H9 (cell line): ENCODE results near the gene OR56A1. TPM values are rescaled to one million over a fixed set of nuclear protein-coding genes. Genes with fewer than 3 reads are reported as not detected.

Experiments
- DNase-seq: peaks from one replicate; pipeline ENCODE4 v3.0.0-alpha.2; 2017
- H2AFZ ChIP-seq: one replicate; pipeline ENCODE4 v1.6.1; 2013; ENCODE audit warnings: mild to moderate bottlenecking, low read length, control low read depth, moderate library complexity
- H2AK5ac ChIP-seq: 2 replicates; pipeline ENCODE4 v1.6.1; 2013; ENCODE audit warnings: low read length, control low read depth, mixed read lengths; ENCODE audit not compliant: insufficient read length
- H2BK120ac ChIP-seq: one replicate; pipeline ENCODE4 v1.6.1; 2013; ENCODE audit warnings: low read depth, mild to moderate bottlenecking, low read length, control low read depth, inconsistent platforms; ENCODE audit not compliant: poor library complexity, severe bottlenecking
- H2BK12ac ChIP-seq: 2 replicates; pipeline ENCODE4 v1.6.1; 2013; ENCODE audit warnings: low read length, control low read depth, mixed read lengths, low read depth; ENCODE audit not compliant: insufficient read length
- H2BK15ac ChIP-seq: 2 replicates; pipeline ENCODE4 v1.6.1; 2013; ENCODE audit warnings: low read depth, low read length, control low read depth
- H2BK20ac ChIP-seq: one replicate; pipeline ENCODE4 v1.6.1; 2013; ENCODE audit warnings: low read depth, mild to moderate bottlenecking, low read length, control low read depth, inconsistent platforms; ENCODE audit not compliant: poor library complexity, severe bottlenecking
- H2BK5ac ChIP-seq: 2 replicates; pipeline ENCODE4 v1.6.1; 2013; ENCODE audit warnings: low read length, control low read depth, mixed read lengths; ENCODE audit not compliant: insufficient read length
- H3K14ac ChIP-seq: 2 replicates; pipeline ENCODE4 v1.6.1; 2013; ENCODE audit warnings: low read length, control low read depth; ENCODE audit not compliant: insufficient read depth
- H3K18ac ChIP-seq: 2 replicates; pipeline ENCODE4 v1.6.1; 2013; ENCODE audit warnings: low read depth, mild to moderate bottlenecking, mixed read lengths, low read length, control low read depth; ENCODE audit not compliant: insufficient read length
- H3K23ac ChIP-seq: 2 replicates; pipeline ENCODE4 v1.6.1; 2013; ENCODE audit warnings: low read length, control low read depth, mixed read lengths, low read depth; ENCODE audit not compliant: insufficient read length
- H3K23me2 ChIP-seq: 2 replicates; pipeline ENCODE4 v1.6.1; 2013; ENCODE audit warnings: low read depth, mild to moderate bottlenecking, mixed read lengths, low read length, control low read depth; ENCODE audit not compliant: insufficient read length, poor library complexity, severe bottlenecking
- H3K27ac ChIP-seq: 2 replicates; pipeline ENCODE4 v1.5.1; 2013; ENCODE audit warnings: low read length, control low read depth, mixed read lengths, low read depth; ENCODE audit not compliant: insufficient read length
- H3K27me3 ChIP-seq: 2 replicates; pipeline ENCODE4 v1.6.1; 2013; ENCODE audit warnings: low read length, control low read depth, inconsistent platforms; ENCODE audit not compliant: insufficient read depth
- H3K4ac ChIP-seq: 2 replicates; pipeline ENCODE4 v1.6.1; 2013; ENCODE audit warnings: low read depth, mild to moderate bottlenecking, control low read depth, inconsistent platforms, low read length, moderate library complexity
- H3K4me1 ChIP-seq: 2 replicates; pipeline ENCODE4 v1.6.1; 2013; ENCODE audit warnings: low read length, control low read depth, inconsistent platforms; ENCODE audit not compliant: insufficient read depth
- H3K4me2 ChIP-seq: 2 replicates; pipeline ENCODE4 v1.6.1; 2013; ENCODE audit warnings: low read length, control low read depth, mixed read lengths; ENCODE audit not compliant: insufficient read length, insufficient read depth
- H3K56ac ChIP-seq: 2 replicates; pipeline ENCODE4 v1.6.1; 2013; ENCODE audit warnings: low read depth, mild to moderate bottlenecking, mixed read lengths, low read length, control low read depth; ENCODE audit not compliant: insufficient read length
- H3K79me1 ChIP-seq: 2 replicates; pipeline ENCODE4 v1.6.1; 2013; ENCODE audit warnings: low read depth, mild to moderate bottlenecking, moderate library complexity, low read length, control low read depth, inconsistent platforms; ENCODE audit not compliant: insufficient read depth, poor library complexity, severe bottlenecking
- H3K79me2 ChIP-seq: 2 replicates; pipeline ENCODE4 v1.6.1; 2013; ENCODE audit warnings: low read length, control low read depth, inconsistent platforms; ENCODE audit not compliant: insufficient read depth
- H3K9ac ChIP-seq: 2 replicates; pipeline ENCODE4 v1.6.1; 2013; ENCODE audit warnings: low read length, control low read depth, mixed read lengths; ENCODE audit not compliant: insufficient read length; ENCODE audit errors: extremely low read depth
- H3K9me3 ChIP-seq: one replicate; pipeline ENCODE4 v1.6.1; 2013; ENCODE audit warnings: low read depth, low read length, inconsistent platforms; ENCODE audit not compliant: control insufficient read depth
- H3T11ph ChIP-seq: one replicate; pipeline ENCODE4 v1.6.1; 2013; ENCODE audit warnings: mild to moderate bottlenecking, low read length, control low read depth, inconsistent platforms
- H4K20me1 ChIP-seq: one replicate; pipeline ENCODE4 v1.6.1; 2013; ENCODE audit not compliant: control insufficient read depth, insufficient read length, insufficient read depth
- H4K5ac ChIP-seq: 2 replicates; pipeline ENCODE4 v1.6.1; 2013; ENCODE audit warnings: low read depth, mild to moderate bottlenecking, mixed read lengths, low read length, control low read depth; ENCODE audit not compliant: insufficient read length
- H4K8ac ChIP-seq: replicated peaks from 2 replicates; pipeline ENCODE4 v1.6.1; 2013; ENCODE audit warnings: low read length, control low read depth, mixed read lengths, low read depth; ENCODE audit not compliant: insufficient read length
- H4K91ac ChIP-seq: 2 replicates; pipeline ENCODE4 v1.6.1; 2013; ENCODE audit warnings: low read depth, mild to moderate bottlenecking, moderate library complexity, mixed read lengths, low read length, control low read depth; ENCODE audit not compliant: insufficient read length
- H3K27ac Mint-ChIP-seq, 3 experiments: 2 replicates in 2 of 3; 3 replicates in 1 of 3; pipeline ENCODE4 v1.8.0; 2020 to 2021; ENCODE audit warnings: mixed read lengths in 3 of 3, mild to moderate bottlenecking in 1 of 3, moderate library complexity in 1 of 3
- H3K27me3 Mint-ChIP-seq: 2 replicates; pipeline ENCODE4 v1.8.0; 2021; ENCODE audit warnings: low read depth, mild to moderate bottlenecking, moderate library complexity, mixed read lengths
- H3K36me3 Mint-ChIP-seq, 3 experiments: 2 replicates in 2 of 3; 3 replicates in 1 of 3; pipeline ENCODE4 v1.8.0; 2020 to 2021; ENCODE audit warnings: low read depth in 3 of 3, mixed read lengths in 3 of 3; ENCODE audit not compliant: insufficient read depth in 1 of 3
- H3K4me1 Mint-ChIP-seq, 2 experiments: 2 replicates each; pipeline ENCODE4 v1.8.0; 2020; ENCODE audit warnings: mixed read lengths in 2 of 2
- H3K4me3 Mint-ChIP-seq, 2 experiments: 2 replicates in 1 of 2; 3 replicates in 1 of 2; pipeline ENCODE4 v1.8.0; 2020 to 2021; ENCODE audit warnings: mild to moderate bottlenecking in 2 of 2, mixed read lengths in 2 of 2, moderate library complexity in 1 of 2
- H3K9me3 Mint-ChIP-seq, 2 experiments: 2 replicates in 1 of 2; 3 replicates in 1 of 2; pipeline ENCODE4 v1.8.0; 2020; ENCODE audit warnings: mild to moderate bottlenecking in 2 of 2, mixed read lengths in 2 of 2, moderate library complexity in 1 of 2
- WGBS: extraction: QIAGEN DNeasy Blood & Tissue Kit; methylation state at CpG from one replicate; pipeline ENCODE4 v1.1.7; 2013; ENCODE audit warnings: missing lambda C conversion rate, low lambda C conversion rate, mixed read lengths; ENCODE audit not compliant: insufficient read length; ENCODE audit errors: extremely low coverage; 5-methylcytosine and 5-hydroxymethylcytosine counted together
- total RNA-seq: library from RNA; stranded (reverse); gene quantifications from 2 replicates; pipeline ENCODE4 v1.2.1, GENCODE V29; 2021
- TF ChIP-seq, protein P1 (sequence below): fragments of 200-600 bp; sonication (generic); conservative IDR thresholded peaks from 3 replicates; pipeline ENCODE4 v1.8.0; 2021; ENCODE audit warnings: antibody characterized with exemption, mild to moderate bottlenecking

Gene OR56A1
- total RNA-seq, 1 experiment from 2014 or later = 0.07 TPM

DNA sequence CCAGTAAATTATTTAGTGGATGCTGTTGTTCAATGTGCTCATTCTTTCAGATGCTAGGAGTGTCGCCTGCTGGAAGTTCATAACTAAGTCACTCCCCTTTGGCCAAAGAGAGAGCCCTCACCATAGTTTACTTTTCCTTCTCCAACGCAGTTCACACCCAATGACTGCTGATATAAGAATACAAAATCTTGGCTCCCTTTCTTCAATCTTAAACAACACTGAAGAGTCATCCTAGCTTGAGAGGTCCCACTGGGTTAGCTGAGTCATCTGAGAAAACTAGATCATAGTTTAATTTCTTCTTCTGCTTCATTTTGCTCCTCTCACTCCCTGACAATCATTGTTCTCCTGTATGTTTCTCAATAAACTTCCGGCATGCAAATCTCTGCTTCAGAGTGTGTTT, 38.4 kb downstream of the OR56A1 start:
- H3K23me2 ChIP-seq = no peaks in the 10 kb centered on the region
- H2BK5ac ChIP-seq = no peak overlapping the region
- 0 out of 4 replicates have a peak, but pooled peaks cover 0 to 2% of the 10 kb centered on the region in 2 experiments for H3K4me1 Mint-ChIP-seq
- H4K91ac ChIP-seq = no peak overlapping the region
- no CpG with 5 or more reads among the region's 3 CpGs for WGBS
- H2BK15ac ChIP-seq = no peak overlapping the region
- H3K79me2 ChIP-seq = no peaks in the 10 kb centered on the region
- H3K36me3 Mint-ChIP-seq = no peaks in the 10 kb centered on the region
- no peak overlapping the region for H2BK20ac ChIP-seq
- H3K79me1 ChIP-seq = no peaks in the 10 kb centered on the region
- no peak overlapping the region for H3K4me3 Mint-ChIP-seq
- no peak for DNase-seq
- no peak overlapping the region for H3K14ac ChIP-seq
- H3K27ac Mint-ChIP-seq = no peak overlapping the region
- no peak overlapping the region for H3K27ac ChIP-seq
- no peaks in the 10 kb centered on the region; a peak in 1 of 5 replicates for H3K9me3 Mint-ChIP-seq
- H2AFZ ChIP-seq = no peak overlapping the region
- H3K9ac ChIP-seq = no peak overlapping the region
- no peak overlapping the region for H4K8ac ChIP-seq
- H2BK120ac ChIP-seq = no peak overlapping the region
- no peak overlapping the region for H3K4me2 ChIP-seq
- H3K18ac ChIP-seq = no peak overlapping the region
- H2AK5ac ChIP-seq = no peak overlapping the region
- no peaks in the 10 kb centered on the region for H4K20me1 ChIP-seq
- H4K5ac ChIP-seq = no peak overlapping the region
- peaks cover 1% of the 10 kb centered on the region; the same call in 1 of the 2 replicates for H3K27me3 Mint-ChIP-seq
- H3K4ac ChIP-seq = no peak overlapping the region
- no peak overlapping the region for H2BK12ac ChIP-seq
- H3K23ac ChIP-seq = no peak overlapping the region
- H3K4me1 ChIP-seq = no peaks in the 10 kb centered on the region
- no peak overlapping the region for H3K56ac ChIP-seq
- H3T11ph ChIP-seq = no peak overlapping the region
- H3K27me3 ChIP-seq = no peaks in the 10 kb centered on the region
- TF ChIP-seq, protein P1, sequence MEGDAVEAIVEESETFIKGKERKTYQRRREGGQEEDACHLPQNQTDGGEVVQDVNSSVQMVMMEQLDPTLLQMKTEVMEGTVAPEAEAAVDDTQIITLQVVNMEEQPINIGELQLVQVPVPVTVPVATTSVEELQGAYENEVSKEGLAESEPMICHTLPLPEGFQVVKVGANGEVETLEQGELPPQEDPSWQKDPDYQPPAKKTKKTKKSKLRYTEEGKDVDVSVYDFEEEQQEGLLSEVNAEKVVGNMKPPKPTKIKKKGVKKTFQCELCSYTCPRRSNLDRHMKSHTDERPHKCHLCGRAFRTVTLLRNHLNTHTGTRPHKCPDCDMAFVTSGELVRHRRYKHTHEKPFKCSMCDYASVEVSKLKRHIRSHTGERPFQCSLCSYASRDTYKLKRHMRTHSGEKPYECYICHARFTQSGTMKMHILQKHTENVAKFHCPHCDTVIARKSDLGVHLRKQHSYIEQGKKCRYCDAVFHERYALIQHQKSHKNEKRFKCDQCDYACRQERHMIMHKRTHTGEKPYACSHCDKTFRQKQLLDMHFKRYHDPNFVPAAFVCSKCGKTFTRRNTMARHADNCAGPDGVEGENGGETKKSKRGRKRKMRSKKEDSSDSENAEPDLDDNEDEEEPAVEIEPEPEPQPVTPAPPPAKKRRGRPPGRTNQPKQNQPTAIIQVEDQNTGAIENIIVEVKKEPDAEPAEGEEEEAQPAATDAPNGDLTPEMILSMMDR = no peak
- no peaks in the 10 kb centered on the region for H3K9me3 ChIP-seq
